OCI-LY7 (cell line): Measurements from ENCODE around the gene XPO4. TPM values are rescaled to one million over a fixed set of nuclear protein-coding genes. Genes with fewer than 3 reads are reported as not detected.

Experiments
- BruUV-seq: library from RNA; stranded (reverse); fragments of 400-500 nt; replicated peaks from 2 replicates; lab custom pipeline; 2021; lab: Mats Ljungman, UMichigan
- CTCF ChIA-PET: fragments of 300-600 bp; sonication (Branson Sonifier 250); formaldehyde crosslinking; loops from one replicate; lab custom pipeline; 2022; ENCODE audit warnings: antibody characterized with exemption; ENCODE audit not compliant: unreplicated experiment; lab: Charles Lee
- POLR2A ChIA-PET: fragments of 300-600 bp; sonication (Branson Sonifier 250); formaldehyde crosslinking; loops from one replicate; lab custom pipeline; 2022; ENCODE audit warnings: antibody characterized with exemption; lab: Charles Lee
- DNase-seq: peaks from one replicate; pipeline ENCODE4 v3.0.0-alpha.2; 2015; ENCODE audit warnings: low spot score
- H2AFZ ChIP-seq: fragments of 200-600 bp; sonication (generic), shearing (Covaris generic); 2 replicates; pipeline ENCODE4 v1.6.1; 2014; ENCODE audit warnings: mild to moderate bottlenecking, antibody characterized with exemption, low read length, moderate library complexity
- H3K27ac ChIP-seq: fragments of 200-600 bp; sonication (generic); 2 replicates; pipeline ENCODE4 v1.5.1; 2014; ENCODE audit warnings: mixed run types, low read depth, mild to moderate bottlenecking, moderate library complexity, low read length, inconsistent platforms; ENCODE audit not compliant: poor library complexity, severe bottlenecking
- H3K36me3 ChIP-seq: fragments of 200-600 bp; sonication (generic); 2 replicates; pipeline ENCODE4 v1.6.1; 2014; ENCODE audit warnings: mild to moderate bottlenecking, antibody characterized with exemption, low read length, moderate library complexity, mixed read lengths; ENCODE audit not compliant: insufficient read depth
- H3K4me1 ChIP-seq: fragments of 200-600 bp; sonication (generic); 2 replicates; pipeline ENCODE4 v1.5.1; 2014; ENCODE audit warnings: mild to moderate bottlenecking, low read length; ENCODE audit not compliant: insufficient read depth, poor library complexity, severe bottlenecking
- H3K4me2 ChIP-seq: fragments of 200-600 bp; sonication (generic); 2 replicates; pipeline ENCODE4 v1.6.1; 2014; ENCODE audit warnings: mild to moderate bottlenecking, low read length
- H3K4me3 ChIP-seq: fragments of 200-600 bp; sonication (generic); 2 replicates; pipeline ENCODE4 v1.5.1; 2014; ENCODE audit warnings: mild to moderate bottlenecking, low read depth, low read length; ENCODE audit not compliant: poor library complexity, severe bottlenecking
- H3K79me2 ChIP-seq: fragments of 200-600 bp; sonication (generic); 2 replicates; pipeline ENCODE4 v1.6.1; 2016; ENCODE audit warnings: low read depth, mild to moderate bottlenecking, low read length, moderate library complexity, mixed read lengths; ENCODE audit not compliant: insufficient read depth
- H3K9me2 ChIP-seq: fragments of 200-600 bp; sonication (generic); 2 replicates; pipeline ENCODE4 v1.6.1; 2016; ENCODE audit warnings: mild to moderate bottlenecking, low read length, mixed read lengths; ENCODE audit not compliant: insufficient read depth
- H3K9me3 ChIP-seq: fragments of 200-600 bp; sonication (generic); 2 replicates; pipeline ENCODE4 v1.6.1; 2014; ENCODE audit warnings: mild to moderate bottlenecking, mixed run types, low read length, mixed read lengths
- H4K20me1 ChIP-seq: fragments of 200-600 bp; sonication (generic); 2 replicates; pipeline ENCODE4 v1.6.1; 2014; ENCODE audit warnings: mild to moderate bottlenecking, antibody characterized with exemption, low read length, moderate library complexity, mixed read lengths; ENCODE audit not compliant: insufficient read depth
- CTCF ChIP-seq: fragments of 200-600 bp; sonication (generic); conservative IDR thresholded peaks from 2 replicates; pipeline ENCODE4 v1.5.1; 2014; ENCODE audit warnings: mild to moderate bottlenecking, antibody characterized with exemption, low read length, moderate library complexity, mixed read lengths
- EZH2phosphoT487 ChIP-seq: fragments of 200-600 bp; sonication (generic); IDR thresholded peaks from 2 replicates; pipeline ENCODE4 v1.6.1; 2018; ENCODE audit warnings: low read depth, borderline replicate concordance, mild to moderate bottlenecking, mixed run types, antibody characterized with exemption, low read length, moderate library complexity, mixed read lengths
- intact Hi-C: fragments of 100-400 bp; cut with micrococcal nuclease; formaldehyde crosslinking; loops from one replicate; pipeline ENCODE4 v1.10.0; 2022; ENCODE audit not compliant: unreplicated experiment
- total RNA-seq, 2 experiments: library from RNA; depleted of rRNA in 1 of 2; stranded (reverse); fragments of >200 nt in 1 of 2; shearing (Covaris generic) in 1 of 2; gene quantifications; 2 replicates each; pipeline ENCODE4 v1.2.3, GENCODE V29; 2014 to 2022

XPO4 gene
- total RNA-seq, 2 experiments from 2014 or later: 20.6 to 26.9 TPM

- Histone ChIP-seq H3K4me3 (no peak overlapping the region), H3K79me2 (no peaks in the 10 kb centered on the region; the same call in 1 of the 2 replicates), H2AFZ (no peak overlapping the region), H3K9me3 (no peaks in the 10 kb centered on the region), H3K4me1 (no peaks in the 10 kb centered on the region), H4K20me1 (no peaks in the 10 kb centered on the region; the same call in 1 of the 2 replicates), H3K27ac (no peak overlapping the region), H3K9me2 (no peaks in the 10 kb centered on the region), H3K36me3 (peaks cover 94% of the 10 kb centered on the region), H3K4me2 (no peak overlapping the region)
- intact Hi-C loops: no loop called here
- ChIA-PET CTCF (no interaction called here), POLR2A (no interaction called here)
- no peak for DNase-seq
- TF ChIP-seq CTCF (no peak), EZH2phosphoT487 (no peak)
- BruUV-seq: no TSS peak
Observed at GRCh38 chr13:20798027-20798426, 104.5 kb downstream of the XPO4 start.

- H3K36me3 ChIP-seq: peaks cover 89% of the 10 kb centered on the region
- TF ChIP-seq EZH2phosphoT487 (no peak), CTCF (no peak)
- no peak overlapping the region for H3K4me3 ChIP-seq
- DNase-seq: no peak
- H3K79me2 ChIP-seq: no peaks in the 10 kb centered on the region
- H3K27ac ChIP-seq: no peak overlapping the region
- H3K4me2 ChIP-seq: no peak overlapping the region
- intact Hi-C loops: no loop called here
- no peaks in the 10 kb centered on the region for H3K4me1 ChIP-seq
- ChIA-PET CTCF (no interaction called here), POLR2A (no interaction called here)
- no peaks in the 10 kb centered on the region for H3K9me2 ChIP-seq
- no TSS peak for BruUV-seq
- no peaks in the 10 kb centered on the region for H4K20me1 ChIP-seq
- H3K9me3 ChIP-seq: no peaks in the 10 kb centered on the region
- no peak overlapping the region for H2AFZ ChIP-seq
Observed at GRCh38 chr13:20796791-20797508, 105.6 kb downstream of the XPO4 start.

GRCh38 chr13:20789665-20790064, 112.9 kb downstream of the XPO4 start:
- Histone ChIP-seq H3K79me2 (no peaks in the 10 kb centered on the region), H3K27ac (no peak overlapping the region), H3K36me3 (peaks cover 81% of the 10 kb centered on the region), H3K9me3 (no peaks in the 10 kb centered on the region), H3K9me2 (no peaks in the 10 kb centered on the region), H3K4me2 (no peak overlapping the region), H3K4me3 (no peak overlapping the region), H3K4me1 (no peaks in the 10 kb centered on the region), H2AFZ (no peak overlapping the region), H4K20me1 (no peaks in the 10 kb centered on the region)
- TF ChIP-seq EZH2phosphoT487 (no peak), CTCF (no peak)
- intact Hi-C loops: no loop called here
- ChIA-PET CTCF (no interaction called here), POLR2A (no interaction called here)
- DNase-seq: no peak
- BruUV-seq: no TSS peak
